HL-60 (cell line): ENCODE data around the gene LRMDA.

ENCODE experiments used
- CTCF ChIP-seq: IDR thresholded peaks from one replicate; pipeline ENCODE4 v1.5.1; 2011; ENCODE audit warnings: low read length, control low read depth, inconsistent platforms; ENCODE audit not compliant: insufficient read depth
- REST ChIP-seq: IDR thresholded peaks from 2 replicates; pipeline ENCODE4 v1.6.1; 2012; ENCODE audit warnings: low read depth; ENCODE audit not compliant: insufficient replicate concordance

- TF ChIP-seq REST = no peak
- TF ChIP-seq CTCF = no peak
These were observed 111.5 kb downstream of the LRMDA start for GRCh38 chr10:75542906-75543305.
